ENCODE measurements around the gene RASAL3.

GRCh38 chr19:15445807-15446376, 18.5 kb downstream of the RASAL3 start:
- TF ChIP-seq MAX (IDR thresholded peaks at IDR 0.05; ENCODE audit: low read depth, low read length): no peak
- TF ChIP-seq CTCF (IDR thresholded peaks at IDR 0.05; ENCODE audit: low read depth, low read length): no peak

Data from NB4 (cell line).